ENCODE data around the gene LSAMP.

DNA sequence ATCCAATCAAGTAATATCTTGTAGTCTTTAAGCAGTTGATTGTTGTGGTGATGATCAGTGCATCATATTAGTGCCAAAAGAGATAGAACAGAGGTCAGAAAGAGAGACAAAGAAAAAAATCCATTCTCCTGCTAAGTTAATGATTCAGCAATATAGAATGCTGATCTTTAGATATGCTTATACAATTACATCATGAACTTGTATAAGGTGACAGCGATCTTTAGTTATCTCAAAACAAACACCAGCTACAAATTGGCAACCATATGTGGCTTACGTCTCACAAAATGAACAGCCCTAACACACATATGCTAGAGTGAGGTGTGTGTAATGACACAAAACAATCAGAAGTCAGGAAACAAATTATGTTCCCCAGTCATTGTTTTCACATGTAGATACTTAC lies 12.5 kb downstream of the LSAMP start:
- TF ChIP-seq POLR2A (IDR thresholded peaks at IDR 0.05): no peak
- TF ChIP-seq CTCF (IDR thresholded peaks at IDR 0.05): no peak
- TF ChIP-seq POLR2AphosphoS5 (IDR thresholded peaks at IDR 0.05; ENCODE audit: insufficient read depth in 1 of 2, low read depth in 1 of 2): no peak
